Embryonic facial prominence (tissue), 1 donor: ENCODE measurements around the gene PLEKHM2.

Experiments used
- DNase-seq: peaks from one replicate; pipeline ENCODE4 v3.0.0-alpha.2; 2016; ENCODE audit errors: extremely low spot score

PLEKHM2 gene

GRCh38 chr1:15726508-15726907 is 42.4 kb downstream of the PLEKHM2 start:
- DNase-seq: no peak

- no peak for DNase-seq
Observed at GRCh38 chr1:15727021-15727420, 42.9 kb downstream of the PLEKHM2 start.

GRCh38 chr1:15727424-15727823 is 43.3 kb downstream of the PLEKHM2 start:
- DNase-seq: no peak

GRCh38 chr1:15727866-15728534 is 43.9 kb downstream of the PLEKHM2 start:
- no peak for DNase-seq

DNA sequence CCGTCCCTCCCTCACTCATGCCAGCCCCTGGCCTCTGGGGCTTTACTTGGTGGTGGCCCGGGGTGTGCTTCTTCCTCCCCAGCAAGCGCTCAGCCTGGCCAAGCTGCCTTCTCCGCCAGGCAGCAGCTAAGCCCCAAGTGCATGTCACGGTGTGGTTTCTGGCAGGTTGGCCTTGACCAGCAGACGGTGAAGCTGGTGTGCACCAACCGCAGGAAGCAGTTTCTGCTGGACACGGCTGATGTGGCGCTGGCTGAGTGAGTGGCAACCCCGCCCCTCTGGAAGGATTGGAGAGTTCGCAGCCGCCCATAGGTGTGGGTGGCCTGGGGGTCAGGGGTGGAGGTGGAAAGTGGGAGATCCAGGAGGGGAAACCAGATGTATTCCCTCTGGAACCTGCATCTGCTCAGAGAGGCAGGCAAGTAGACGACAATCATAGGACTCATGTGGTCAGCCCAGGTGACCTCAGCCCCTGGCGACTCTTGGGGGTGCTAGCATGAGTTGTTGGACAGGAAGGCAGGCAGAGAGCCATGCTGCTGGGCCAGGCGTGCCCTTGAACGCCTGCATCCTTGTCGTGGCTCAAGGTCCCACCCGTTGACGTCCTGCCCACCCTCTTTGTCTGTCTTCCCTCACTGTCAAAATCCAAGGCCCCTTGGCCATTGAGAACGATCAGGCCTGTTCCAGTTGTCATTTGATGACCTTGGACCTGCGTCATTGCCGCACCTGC is 45.0 kb downstream of the PLEKHM2 start:
- no peak for DNase-seq

DNA sequence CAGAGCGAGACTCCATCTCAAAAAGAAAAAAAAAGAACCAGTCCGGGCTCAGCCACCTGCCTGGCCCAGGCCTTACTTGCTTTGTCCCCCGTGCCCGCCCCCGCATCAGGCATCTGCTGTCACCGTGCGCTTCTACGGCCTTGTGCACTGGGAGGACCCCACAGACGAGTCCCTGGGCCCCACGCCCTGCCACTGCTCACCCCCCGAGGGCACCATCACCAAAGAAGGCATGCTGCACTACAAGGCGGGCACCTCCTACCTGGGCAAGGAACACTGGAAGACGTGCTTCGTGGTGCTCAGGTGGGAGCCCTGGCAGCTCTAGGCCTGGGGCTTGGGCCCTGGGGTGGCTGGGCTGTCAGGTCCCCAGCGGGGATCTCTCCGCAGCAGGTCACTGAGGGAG is 46.3 kb downstream of the PLEKHM2 start:
- no peak for DNase-seq

DNA sequence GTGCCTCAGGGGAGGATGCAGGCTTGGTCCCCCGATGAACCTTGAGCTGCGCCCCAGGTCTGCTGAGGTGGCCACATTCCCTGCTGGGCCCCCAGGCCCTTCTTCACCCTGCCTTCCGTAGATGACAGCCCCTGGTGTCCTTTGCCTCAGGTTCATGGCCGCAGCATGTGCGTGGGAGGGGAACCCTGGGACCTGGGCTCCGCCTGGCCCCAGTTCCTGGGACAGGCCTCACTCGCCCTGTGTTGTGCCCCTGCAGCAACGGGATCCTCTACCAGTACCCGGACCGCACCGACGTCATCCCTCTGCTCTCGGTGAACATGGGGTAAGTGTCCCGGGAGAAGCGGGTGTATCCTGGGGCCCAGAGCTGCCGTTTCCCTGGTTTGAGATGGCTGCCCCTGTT is 46.8 kb downstream of the PLEKHM2 start:
- DNase-seq: no peak

GRCh38 chr1:15731735-15732685 is 47.9 kb downstream of the PLEKHM2 start:
- no peak for DNase-seq

DNA sequence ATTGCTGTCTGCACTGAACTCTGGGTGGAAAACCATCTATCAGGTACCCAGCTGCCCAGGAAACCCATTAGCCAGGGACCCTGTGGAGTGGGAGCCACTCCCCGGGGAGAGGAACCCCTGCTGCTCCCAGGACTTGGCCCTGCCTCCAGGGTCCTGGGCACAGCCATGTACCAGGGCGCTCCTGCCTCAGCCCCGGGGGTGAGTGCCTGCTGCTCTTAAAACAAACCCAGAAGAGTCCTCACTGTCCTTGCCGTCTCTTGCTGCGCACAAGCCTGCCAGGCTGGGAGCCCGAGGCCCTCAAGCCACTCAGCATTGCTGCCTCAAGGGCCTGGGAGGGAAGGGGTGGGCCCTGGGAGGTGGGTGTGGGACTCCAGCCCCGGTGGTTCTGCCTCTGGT is 48.6 kb downstream of the PLEKHM2 start:
- no peak for DNase-seq

DNA sequence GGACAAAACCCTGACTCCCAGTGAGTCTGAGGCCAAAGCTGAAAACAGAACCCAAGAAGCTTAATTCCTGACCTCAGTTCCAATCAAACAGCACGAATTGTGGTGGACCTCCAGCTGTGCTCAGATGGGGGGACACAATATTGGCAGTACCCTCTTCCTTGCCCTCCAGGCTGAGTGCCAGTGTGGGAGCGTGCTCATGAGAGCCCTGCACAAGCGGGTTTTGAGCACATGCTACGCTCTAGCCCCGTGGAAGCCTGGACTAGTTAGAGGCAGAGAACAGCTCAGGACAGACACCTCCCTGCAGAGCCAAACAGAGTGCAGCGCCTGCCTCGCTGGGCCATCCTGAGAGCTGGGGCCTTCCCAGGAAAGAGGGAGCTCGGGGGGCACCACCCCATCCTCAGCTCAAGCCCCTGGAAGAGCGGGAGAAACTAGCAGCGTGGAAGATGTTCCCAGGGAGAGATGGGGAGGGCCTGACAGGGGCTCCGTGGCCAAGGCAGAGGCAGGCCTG is 49.2 kb downstream of the PLEKHM2 start:
- no peak for DNase-seq

- DNase-seq: no peak
Observed at GRCh38 chr1:15733726-15734226, 49.7 kb downstream of the PLEKHM2 start.

DNA sequence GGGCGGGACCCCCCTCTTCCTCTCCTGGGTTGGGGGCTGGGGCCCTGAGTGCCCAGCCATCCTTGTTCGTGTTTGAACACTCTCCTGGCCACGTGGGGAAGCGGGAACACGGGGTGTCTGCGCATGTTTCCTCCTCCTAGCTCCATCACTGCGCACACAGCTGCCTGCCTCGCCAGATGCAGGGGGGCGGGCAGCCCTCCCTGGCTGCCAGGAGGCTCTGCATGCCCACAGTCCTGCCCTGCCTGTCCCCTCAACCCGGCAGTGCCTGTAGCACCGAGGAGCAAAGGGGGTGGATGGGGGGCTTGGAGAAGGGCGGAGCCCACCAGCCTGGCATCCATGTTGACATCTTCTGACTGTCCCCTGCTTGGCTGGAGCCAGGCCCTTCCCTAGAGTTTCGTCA is 50.2 kb downstream of the PLEKHM2 start:
- no peak for DNase-seq

DNA sequence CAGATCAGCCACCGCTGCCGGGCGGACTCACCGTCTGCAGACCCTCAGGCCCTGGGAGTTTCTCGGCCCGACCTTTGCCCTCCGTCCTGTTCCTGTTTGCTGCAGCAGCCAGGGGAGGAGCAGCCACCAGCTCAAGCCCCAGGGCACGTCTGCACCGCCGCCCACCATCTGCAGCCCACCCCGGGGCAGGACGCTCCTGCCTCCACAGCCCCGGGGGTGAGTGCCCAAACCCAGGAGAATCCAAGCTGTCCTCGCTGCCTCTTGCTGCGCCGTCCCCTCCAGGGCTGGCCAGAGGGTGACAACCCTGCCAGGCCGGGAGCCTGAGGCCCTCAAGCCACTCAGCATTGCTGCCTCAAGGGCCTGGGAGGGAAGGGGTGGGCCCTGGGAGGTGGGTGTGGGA is 50.8 kb downstream of the PLEKHM2 start:
- no peak for DNase-seq

GRCh38 chr1:15735304-15736037 is 51.4 kb downstream of the PLEKHM2 start:
- no peak for DNase-seq

GRCh38 chr1:15736038-15736891 is 52.1 kb downstream of the PLEKHM2 start, which contains the start of gene SLC25A34:
TSS of gene SLC25A34 (plus strand) at chr1:15736258. CDS start at chr1:15736486, 228 bp downstream.
- DNase-seq: no peak

GRCh38 chr1:15736892-15737261 is 52.8 kb downstream of the PLEKHM2 start:
- DNase-seq: no peak

DNA sequence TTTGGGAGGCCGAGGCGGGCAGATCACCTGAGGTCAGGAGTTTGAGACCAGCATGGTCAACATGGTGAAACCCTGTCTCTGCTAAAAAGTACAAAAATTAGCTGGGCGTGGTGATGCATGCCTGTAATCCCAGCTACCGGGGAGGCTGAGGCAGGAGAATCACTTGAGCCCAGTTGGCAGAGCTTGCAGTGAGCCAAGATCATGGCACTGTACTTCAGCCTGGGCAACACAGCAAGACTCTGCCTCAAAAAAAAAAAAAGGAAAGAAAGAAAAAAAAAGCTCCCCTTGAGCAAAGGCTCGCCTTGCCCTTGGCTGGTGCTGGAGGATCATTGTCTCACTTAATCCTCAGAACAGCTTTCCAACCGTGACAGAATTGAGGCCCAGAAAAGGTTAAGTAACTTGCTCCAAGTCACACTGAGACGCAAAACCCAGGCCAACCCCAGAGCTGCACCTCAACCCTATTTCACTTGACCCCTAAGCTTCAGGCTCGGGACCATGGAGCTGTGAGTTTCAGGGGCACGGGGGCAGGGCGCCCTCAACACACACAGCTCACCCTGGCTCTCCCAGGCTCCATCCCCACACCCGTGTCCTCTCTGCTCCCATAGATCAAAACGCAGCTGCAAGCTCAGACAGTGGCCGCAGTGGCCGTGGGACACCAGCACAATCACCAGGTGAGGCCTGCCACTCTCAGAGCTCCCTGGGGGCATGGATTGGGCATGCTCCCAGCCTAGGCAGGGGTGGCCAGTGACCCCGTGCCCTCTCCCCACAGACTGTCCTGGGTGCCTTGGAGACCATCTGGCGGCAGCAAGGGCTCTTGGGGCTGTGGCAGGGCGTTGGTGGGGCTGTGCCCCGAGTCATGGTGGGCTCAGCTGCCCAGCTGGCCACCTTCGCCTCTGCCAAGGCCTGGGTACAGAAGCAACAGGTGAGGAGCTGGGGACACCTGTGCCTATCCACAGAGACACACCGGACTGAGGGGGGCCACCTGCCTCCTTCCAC is 53.5 kb downstream of the PLEKHM2 start:
- DNase-seq: no peak

- no peak for DNase-seq
Observed at GRCh38 chr1:15738416-15739113, 54.4 kb downstream of the PLEKHM2 start.
